ENCODE measurements around the gene TIAM2.

DNA sequence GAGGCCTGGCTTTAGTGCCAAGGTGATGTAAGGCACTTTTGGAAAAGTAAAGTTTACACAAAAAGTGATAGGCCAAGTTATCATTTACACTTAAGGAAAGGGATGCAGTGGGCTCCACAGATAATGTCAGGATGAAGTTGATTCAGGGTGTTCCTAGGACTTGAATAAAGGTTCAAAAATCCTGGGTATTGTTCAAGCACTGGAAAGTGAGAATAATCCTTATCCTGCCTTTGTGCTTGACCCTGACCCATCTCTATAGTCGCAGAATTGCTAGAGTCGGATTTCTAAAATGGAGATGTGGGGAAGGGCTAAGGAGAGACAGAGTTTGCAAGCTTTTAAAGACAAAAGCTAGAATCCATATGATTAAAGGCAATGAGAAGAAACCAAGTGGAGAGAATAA, 115.6 kb downstream of the TIAM2 start:
- TF ChIP-seq, protein P1, sequence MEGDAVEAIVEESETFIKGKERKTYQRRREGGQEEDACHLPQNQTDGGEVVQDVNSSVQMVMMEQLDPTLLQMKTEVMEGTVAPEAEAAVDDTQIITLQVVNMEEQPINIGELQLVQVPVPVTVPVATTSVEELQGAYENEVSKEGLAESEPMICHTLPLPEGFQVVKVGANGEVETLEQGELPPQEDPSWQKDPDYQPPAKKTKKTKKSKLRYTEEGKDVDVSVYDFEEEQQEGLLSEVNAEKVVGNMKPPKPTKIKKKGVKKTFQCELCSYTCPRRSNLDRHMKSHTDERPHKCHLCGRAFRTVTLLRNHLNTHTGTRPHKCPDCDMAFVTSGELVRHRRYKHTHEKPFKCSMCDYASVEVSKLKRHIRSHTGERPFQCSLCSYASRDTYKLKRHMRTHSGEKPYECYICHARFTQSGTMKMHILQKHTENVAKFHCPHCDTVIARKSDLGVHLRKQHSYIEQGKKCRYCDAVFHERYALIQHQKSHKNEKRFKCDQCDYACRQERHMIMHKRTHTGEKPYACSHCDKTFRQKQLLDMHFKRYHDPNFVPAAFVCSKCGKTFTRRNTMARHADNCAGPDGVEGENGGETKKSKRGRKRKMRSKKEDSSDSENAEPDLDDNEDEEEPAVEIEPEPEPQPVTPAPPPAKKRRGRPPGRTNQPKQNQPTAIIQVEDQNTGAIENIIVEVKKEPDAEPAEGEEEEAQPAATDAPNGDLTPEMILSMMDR (IDR thresholded peaks at IDR 0.05) = no peak
- TF ChIP-seq POLR2A (IDR thresholded peaks at IDR 0.05) = no peak
- TF ChIP-seq POLR2AphosphoS5 (IDR thresholded peaks at IDR 0.05) = no peak
- TF ChIP-seq EP300 (IDR thresholded peaks at IDR 0.05) = no peak

Data from upper lobe of left lung (tissue), 4 donors.